ENCODE measurements around the gene MBTPS1. TPM values are rescaled to one million over a fixed set of nuclear protein-coding genes. Genes with fewer than 3 reads are reported as not detected.

The MBTPS1 gene
- total and polyA plus RNA-seq, 9 of the 15 experiments (the other 6 are each of a cell fraction or from before 2014, with no cell fraction given) = 2.8 to 57.6 (median 43.8) TPM

DNA sequence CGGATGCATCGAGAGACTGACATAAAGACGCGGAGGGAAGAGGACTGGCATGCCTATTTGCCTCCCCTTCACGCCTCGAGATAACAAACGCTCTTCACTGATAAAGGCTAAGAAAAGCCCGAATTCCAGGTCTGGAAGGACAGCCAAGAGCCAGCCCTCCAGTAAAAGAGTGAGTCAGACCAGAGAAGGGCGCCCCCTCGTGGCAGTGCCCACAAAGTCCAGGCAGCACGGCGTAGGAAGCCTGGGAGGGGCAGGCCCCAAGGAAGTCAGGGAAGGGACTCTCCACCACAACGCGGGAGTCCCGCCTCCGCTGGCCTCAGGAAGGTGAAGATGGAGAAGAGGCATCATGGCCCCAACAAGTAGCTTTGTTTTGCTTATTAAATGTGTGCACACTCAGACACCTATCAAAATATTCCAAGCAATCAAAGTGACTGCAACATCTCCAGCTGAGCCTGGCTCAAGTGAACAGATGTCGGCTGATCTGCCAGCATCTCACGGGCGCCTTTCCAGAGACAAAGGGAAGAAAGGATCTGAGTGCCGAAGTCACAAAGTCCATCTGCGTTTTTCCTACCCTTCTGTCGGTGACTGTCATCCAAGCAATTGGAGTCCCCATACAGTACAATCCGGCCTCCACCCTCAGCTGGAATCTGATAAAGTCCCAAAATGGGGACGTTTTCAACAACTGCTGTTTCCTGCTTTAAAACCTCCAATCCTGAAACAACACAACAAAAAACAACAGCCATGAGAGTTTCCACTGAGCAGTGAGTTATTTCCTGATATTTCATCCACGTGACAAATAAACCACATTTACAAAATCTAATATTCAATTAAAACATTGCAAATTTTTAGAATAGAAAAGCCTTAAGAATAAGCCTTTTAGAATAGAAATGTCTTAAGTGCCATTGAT, 53.8 kb downstream of the MBTPS1 start (continued):
- TF ChIP-seq SRF (CRISPR knock-in tag; IDR thresholded peaks at IDR 0.05) (no peak), SMC3 (conservative IDR thresholded peaks at IDR 0.05; ENCODE audit: insufficient read depth, low read depth, low read length) (peak; percentile 93), U2AF2 (optimal IDR thresholded peaks at IDR 0.05; ENCODE audit: low read depth, low read length) (no peak), ZNF584 (CRISPR knock-in tag; IDR thresholded peaks at IDR 0.05; ENCODE audit: low read depth) (no peak), CC2D1A (IDR thresholded peaks at IDR 0.05) (0 out of 2 replicates have a peak, but pooled peaks have one; percentile 26), PPARD (CRISPR knock-in tag; IDR thresholded peaks at IDR 0.05) (no peak), KHSRP (IDR thresholded peaks at IDR 0.05) (no peak), LARP7 (IDR thresholded peaks at IDR 0.05) (no peak), ZNF311 (CRISPR knock-in tag; IDR thresholded peaks at IDR 0.05) (no peak), NONO (IDR thresholded peaks at IDR 0.05; ENCODE audit: low read depth in 2 of 2, low read length in 1 of 2) (0 out of 4 replicates have a peak, but pooled peaks of 1 of the 2 experiments have one; percentile 23), NCOA6 (IDR thresholded peaks at IDR 0.05) (no peak), BMI1 (IDR thresholded peaks at IDR 0.05; ENCODE audit: low read length) (no peak), RBM34 (IDR thresholded peaks at IDR 0.05; ENCODE audit: borderline replicate concordance, insufficient read depth, low read length) (no peak), MEF2A (IDR thresholded peaks at IDR 0.05; ENCODE audit: control insufficient read depth, low read depth, low read length) (no peak), PCBP1 (IDR thresholded peaks at IDR 0.05; ENCODE audit: low read depth, low read length, poor library complexity, severe bottlenecking) (no peak), RB1 (IDR thresholded peaks at IDR 0.05; ENCODE audit: low read depth) (peak; percentile 54; the same call in 1 of the 2 replicates), ZNF444 (CRISPR knock-in tag; IDR thresholded peaks at IDR 0.05) (no peak)
- TF ChIP-seq, protein P1, sequence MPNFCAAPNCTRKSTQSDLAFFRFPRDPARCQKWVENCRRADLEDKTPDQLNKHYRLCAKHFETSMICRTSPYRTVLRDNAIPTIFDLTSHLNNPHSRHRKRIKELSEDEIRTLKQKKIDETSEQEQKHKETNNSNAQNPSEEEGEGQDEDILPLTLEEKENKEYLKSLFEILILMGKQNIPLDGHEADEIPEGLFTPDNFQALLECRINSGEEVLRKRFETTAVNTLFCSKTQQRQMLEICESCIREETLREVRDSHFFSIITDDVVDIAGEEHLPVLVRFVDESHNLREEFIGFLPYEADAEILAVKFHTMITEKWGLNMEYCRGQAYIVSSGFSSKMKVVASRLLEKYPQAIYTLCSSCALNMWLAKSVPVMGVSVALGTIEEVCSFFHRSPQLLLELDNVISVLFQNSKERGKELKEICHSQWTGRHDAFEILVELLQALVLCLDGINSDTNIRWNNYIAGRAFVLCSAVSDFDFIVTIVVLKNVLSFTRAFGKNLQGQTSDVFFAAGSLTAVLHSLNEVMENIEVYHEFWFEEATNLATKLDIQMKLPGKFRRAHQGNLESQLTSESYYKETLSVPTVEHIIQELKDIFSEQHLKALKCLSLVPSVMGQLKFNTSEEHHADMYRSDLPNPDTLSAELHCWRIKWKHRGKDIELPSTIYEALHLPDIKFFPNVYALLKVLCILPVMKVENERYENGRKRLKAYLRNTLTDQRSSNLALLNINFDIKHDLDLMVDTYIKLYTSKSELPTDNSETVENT (CRISPR knock-in tag; IDR thresholded peaks at IDR 0.05) = 0 out of 2 replicates have a peak, but pooled peaks have one; percentile 29
- TF ChIP-seq, protein P2, sequence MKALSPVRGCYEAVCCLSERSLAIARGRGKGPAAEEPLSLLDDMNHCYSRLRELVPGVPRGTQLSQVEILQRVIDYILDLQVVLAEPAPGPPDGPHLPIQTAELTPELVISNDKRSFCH (CRISPR knock-in tag; IDR thresholded peaks at IDR 0.05) = no peak
- TF ChIP-seq, protein P2 (tag; IDR thresholded peaks at IDR 0.05) = 0 out of 2 replicates have a peak, but pooled peaks have one; percentile 44
- TF ChIP-seq, protein P3, sequence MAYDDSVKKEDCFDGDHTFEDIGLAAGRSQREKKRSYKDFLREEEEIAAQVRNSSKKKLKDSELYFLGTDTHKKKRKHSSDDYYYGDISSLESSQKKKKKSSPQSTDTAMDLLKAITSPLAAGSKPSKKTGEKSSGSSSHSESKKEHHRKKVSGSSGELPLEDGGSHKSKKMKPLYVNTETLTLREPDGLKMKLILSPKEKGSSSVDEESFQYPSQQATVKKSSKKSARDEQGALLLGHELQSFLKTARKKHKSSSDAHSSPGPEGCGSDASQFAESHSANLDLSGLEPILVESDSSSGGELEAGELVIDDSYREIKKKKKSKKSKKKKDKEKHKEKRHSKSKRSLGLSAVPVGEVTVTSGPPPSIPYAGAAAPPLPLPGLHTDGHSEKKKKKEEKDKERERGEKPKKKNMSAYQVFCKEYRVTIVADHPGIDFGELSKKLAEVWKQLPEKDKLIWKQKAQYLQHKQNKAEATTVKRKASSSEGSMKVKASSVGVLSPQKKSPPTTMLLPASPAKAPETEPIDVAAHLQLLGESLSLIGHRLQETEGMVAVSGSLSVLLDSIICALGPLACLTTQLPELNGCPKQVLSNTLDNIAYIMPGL (CRISPR knock-in tag; IDR thresholded peaks at IDR 0.05) = no peak
- TF ChIP-seq, protein P4, sequence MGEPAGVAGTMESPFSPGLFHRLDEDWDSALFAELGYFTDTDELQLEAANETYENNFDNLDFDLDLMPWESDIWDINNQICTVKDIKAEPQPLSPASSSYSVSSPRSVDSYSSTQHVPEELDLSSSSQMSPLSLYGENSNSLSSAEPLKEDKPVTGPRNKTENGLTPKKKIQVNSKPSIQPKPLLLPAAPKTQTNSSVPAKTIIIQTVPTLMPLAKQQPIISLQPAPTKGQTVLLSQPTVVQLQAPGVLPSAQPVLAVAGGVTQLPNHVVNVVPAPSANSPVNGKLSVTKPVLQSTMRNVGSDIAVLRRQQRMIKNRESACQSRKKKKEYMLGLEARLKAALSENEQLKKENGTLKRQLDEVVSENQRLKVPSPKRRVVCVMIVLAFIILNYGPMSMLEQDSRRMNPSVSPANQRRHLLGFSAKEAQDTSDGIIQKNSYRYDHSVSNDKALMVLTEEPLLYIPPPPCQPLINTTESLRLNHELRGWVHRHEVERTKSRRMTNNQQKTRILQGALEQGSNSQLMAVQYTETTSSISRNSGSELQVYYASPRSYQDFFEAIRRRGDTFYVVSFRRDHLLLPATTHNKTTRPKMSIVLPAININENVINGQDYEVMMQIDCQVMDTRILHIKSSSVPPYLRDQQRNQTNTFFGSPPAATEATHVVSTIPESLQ (CRISPR knock-in tag; IDR thresholded peaks at IDR 0.05) = no peak
